ENCODE data around the gene ITGB3BP. TPM values are rescaled to one million over a fixed set of nuclear protein-coding genes. Genes with fewer than 3 reads are reported as not detected.

Gene ITGB3BP
- polyA plus RNA-seq, 1 donor (not counting 4 experiments of a cell fraction or from before 2014, with no cell fraction given), result 19.5 TPM

DNA sequence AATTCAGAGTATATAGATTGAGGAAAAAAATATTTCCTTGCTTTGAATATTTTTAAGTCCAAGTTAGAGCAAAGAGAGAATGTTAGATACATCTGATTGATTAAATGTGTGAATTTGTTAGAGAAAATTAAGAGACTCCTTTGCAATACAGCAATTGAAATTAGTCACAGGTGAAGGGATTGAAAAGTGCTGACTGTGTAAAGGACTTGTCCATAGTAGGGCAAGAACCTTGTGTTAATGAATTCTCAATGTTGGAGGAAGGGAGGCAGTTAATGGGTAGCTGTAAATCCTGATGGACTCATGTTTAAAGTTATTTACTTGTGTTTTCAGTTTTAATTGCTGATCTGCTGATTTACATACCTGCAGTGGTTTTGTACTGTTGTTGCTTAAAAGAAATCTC, 117.0 kb downstream of the ITGB3BP start:
- Histone ChIP-seq H2AFZ (ENCODE audit: control insufficient read depth, low read length) (no peak overlapping the region), H3K36me3 (ENCODE audit: control insufficient read depth in 2 of 2, extremely low read depth in 1 of 2, insufficient read depth in 2 of 2, low read length in 2 of 2) (no peaks in the 10 kb centered on the region), H3K4me3 (ENCODE audit: control insufficient read depth in 2 of 3, extremely low read depth in 1 of 3, insufficient read depth in 2 of 3, low read depth in 1 of 3, low read length in 3 of 3) (no peak overlapping the region), H3K4me2 (ENCODE audit: control insufficient read depth, extremely low read depth, insufficient read depth, low read depth, low read length) (no peak overlapping the region), H3K9me3 (ENCODE audit: control insufficient read depth, low read depth, low read length) (no peaks in the 10 kb centered on the region), H3K9me1 (ENCODE audit: control insufficient read depth, extremely low read depth, insufficient read depth, low read length) (no peaks in the 10 kb centered on the region), H3K27me3 (ENCODE audit: control insufficient read depth, extremely low read depth, insufficient read depth, low read length) (no peaks in the 10 kb centered on the region), H3K4me1 (ENCODE audit: control insufficient read depth, extremely low read depth, insufficient read depth, low read length) (no peaks in the 10 kb centered on the region), H3K9ac (ENCODE audit: control insufficient read depth, extremely low read depth, insufficient read depth, low read length) (no peak overlapping the region), H4K20me1 (ENCODE audit: control insufficient read depth, extremely low read depth, insufficient read depth, low read length) (no peaks in the 10 kb centered on the region), H3K79me2 (ENCODE audit: control insufficient read depth, insufficient read depth, low read length) (no peaks in the 10 kb centered on the region), H3K27ac (ENCODE audit: control insufficient read depth, insufficient read depth, low read length) (no peak overlapping the region)
- dilution Hi-C loops (cut with MboI; ENCODE audit: extremely low pct_ligation_motif_present, low sequenced_read_pairs), result no loop called here
- no peak for FAIRE-seq
- DNase-seq (ENCODE audit: low read depth, low spot score), result no peak
- TF ChIP-seq, protein P1, sequence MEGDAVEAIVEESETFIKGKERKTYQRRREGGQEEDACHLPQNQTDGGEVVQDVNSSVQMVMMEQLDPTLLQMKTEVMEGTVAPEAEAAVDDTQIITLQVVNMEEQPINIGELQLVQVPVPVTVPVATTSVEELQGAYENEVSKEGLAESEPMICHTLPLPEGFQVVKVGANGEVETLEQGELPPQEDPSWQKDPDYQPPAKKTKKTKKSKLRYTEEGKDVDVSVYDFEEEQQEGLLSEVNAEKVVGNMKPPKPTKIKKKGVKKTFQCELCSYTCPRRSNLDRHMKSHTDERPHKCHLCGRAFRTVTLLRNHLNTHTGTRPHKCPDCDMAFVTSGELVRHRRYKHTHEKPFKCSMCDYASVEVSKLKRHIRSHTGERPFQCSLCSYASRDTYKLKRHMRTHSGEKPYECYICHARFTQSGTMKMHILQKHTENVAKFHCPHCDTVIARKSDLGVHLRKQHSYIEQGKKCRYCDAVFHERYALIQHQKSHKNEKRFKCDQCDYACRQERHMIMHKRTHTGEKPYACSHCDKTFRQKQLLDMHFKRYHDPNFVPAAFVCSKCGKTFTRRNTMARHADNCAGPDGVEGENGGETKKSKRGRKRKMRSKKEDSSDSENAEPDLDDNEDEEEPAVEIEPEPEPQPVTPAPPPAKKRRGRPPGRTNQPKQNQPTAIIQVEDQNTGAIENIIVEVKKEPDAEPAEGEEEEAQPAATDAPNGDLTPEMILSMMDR (optimal IDR thresholded peaks at IDR 0.05 in 1 of 3, IDR thresholded peaks at IDR 0.05 in 1 of 3, conservative IDR thresholded peaks at IDR 0.05 in 1 of 3; ENCODE audit: extremely low read depth in 1 of 3, insufficient read depth in 2 of 3, low read length in 3 of 3), result no peak
- no peak for TF ChIP-seq EZH2 (IDR thresholded peaks at IDR 0.05; ENCODE audit: low read length)

GRCh38 chr1:63405021-63405420, 118.0 kb downstream of the ITGB3BP start:
- Histone ChIP-seq H3K9me1 (ENCODE audit: control insufficient read depth, extremely low read depth, insufficient read depth, low read length) (no peaks in the 10 kb centered on the region), H3K27ac (ENCODE audit: control insufficient read depth, insufficient read depth, low read length) (no peak overlapping the region), H3K4me1 (ENCODE audit: control insufficient read depth, extremely low read depth, insufficient read depth, low read length) (no peaks in the 10 kb centered on the region), H4K20me1 (ENCODE audit: control insufficient read depth, extremely low read depth, insufficient read depth, low read length) (no peaks in the 10 kb centered on the region), H3K27me3 (ENCODE audit: control insufficient read depth, extremely low read depth, insufficient read depth, low read length) (no peaks in the 10 kb centered on the region), H3K36me3 (ENCODE audit: control insufficient read depth in 2 of 2, extremely low read depth in 1 of 2, insufficient read depth in 2 of 2, low read length in 2 of 2) (no peaks in the 10 kb centered on the region), H3K79me2 (ENCODE audit: control insufficient read depth, insufficient read depth, low read length) (no peaks in the 10 kb centered on the region), H2AFZ (ENCODE audit: control insufficient read depth, low read length) (no peak overlapping the region), H3K4me3 (ENCODE audit: control insufficient read depth in 2 of 3, extremely low read depth in 1 of 3, insufficient read depth in 2 of 3, low read depth in 1 of 3, low read length in 3 of 3) (no peak overlapping the region), H3K9me3 (ENCODE audit: control insufficient read depth, low read depth, low read length) (no peaks in the 10 kb centered on the region), H3K4me2 (ENCODE audit: control insufficient read depth, extremely low read depth, insufficient read depth, low read depth, low read length) (no peak overlapping the region), H3K9ac (ENCODE audit: control insufficient read depth, extremely low read depth, insufficient read depth, low read length) (no peak overlapping the region)
- DNase-seq (ENCODE audit: low read depth, low spot score), result no peak
- peak; percentile 29 for FAIRE-seq
- dilution Hi-C loops (cut with MboI; ENCODE audit: extremely low pct_ligation_motif_present, low sequenced_read_pairs), result no loop called here
- TF ChIP-seq, protein P1 (optimal IDR thresholded peaks at IDR 0.05 in 1 of 3, IDR thresholded peaks at IDR 0.05 in 1 of 3, conservative IDR thresholded peaks at IDR 0.05 in 1 of 3; ENCODE audit: extremely low read depth in 1 of 3, insufficient read depth in 2 of 3, low read length in 3 of 3), result no peak
- TF ChIP-seq EZH2 (IDR thresholded peaks at IDR 0.05; ENCODE audit: low read length), result no peak
